K562 (cell line): ENCODE results near the gene FAM186B. TPM values are rescaled to one million over a fixed set of nuclear protein-coding genes. Genes with fewer than 3 reads are reported as not detected.

Experiments
- ATF1 ChIP-seq, 2 experiments: fragments of 450-650 bp in 1 of 2; IDR thresholded peaks; 2 replicates each; pipeline ENCODE4 v1.6.1; 2016; ENCODE audit warnings: missing compliant biosample characterization in 1 of 2, missing genetic modification characterization in 1 of 2
- CBX1 ChIP-seq: sonication (generic); IDR thresholded peaks from 2 replicates; pipeline ENCODE4 v1.6.1; 2016; ENCODE audit warnings: antibody characterized with exemption, low read depth, mild to moderate bottlenecking
- FOXK2 ChIP-seq, 2 experiments: fragments of 450-650 bp; IDR thresholded peaks in 1 of 2; conservative IDR thresholded peaks in 1 of 2; 2 replicates each; pipeline ENCODE4 v1.6.1; 2016; ENCODE audit warnings: low read depth in 2 of 2, mild to moderate bottlenecking in 1 of 2
- KDM2B ChIP-seq: fragments of 250-450 bp; sonication (Bioruptor Pico); IDR thresholded peaks from 2 replicates; pipeline ENCODE4 v1.8.0; 2021; ENCODE audit warnings: mild to moderate bottlenecking, moderate library complexity
- PKNOX1 ChIP-seq: fragments of 450-650 bp; IDR thresholded peaks from 2 replicates; pipeline ENCODE4 v1.6.1; 2016
- POLR3A ChIP-seq: IDR thresholded peaks from 2 replicates; pipeline ENCODE4 v1.6.1; 2011; ENCODE audit warnings: borderline replicate concordance, mild to moderate bottlenecking, moderate library complexity; ENCODE audit not compliant: insufficient read length, insufficient read depth; ENCODE audit errors: extremely low read depth
- PYGO2 ChIP-seq: fragments of 450-650 bp; IDR thresholded peaks from 2 replicates; pipeline ENCODE4 v1.6.1; 2016; ENCODE audit warnings: mild to moderate bottlenecking, missing genetic modification characterization, moderate library complexity, missing compliant biosample characterization
- SFPQ ChIP-seq: fragments of 200-400 bp; formaldehyde crosslinking; IDR thresholded peaks from 2 replicates; pipeline ENCODE4 v1.6.1; 2017; ENCODE audit warnings: mild to moderate bottlenecking, low read depth, low read length, moderate library complexity
- UBTF ChIP-seq, 2 experiments: IDR thresholded peaks; 2 replicates each; pipeline ENCODE4 v1.6.1; 2012; ENCODE audit warnings: improper control_type of control experiment in 2 of 2, low read depth in 2 of 2, low read length in 2 of 2, borderline replicate concordance in 1 of 2
- YBX1 ChIP-seq: fragments of 450-650 bp; IDR thresholded peaks from 2 replicates; pipeline ENCODE4 v1.7.1; 2016; ENCODE audit warnings: mild to moderate bottlenecking
- ZNF609 ChIP-seq: sonication (generic); formaldehyde crosslinking; IDR thresholded peaks from 2 replicates; pipeline ENCODE4 v1.8.1; 2023; ENCODE audit warnings: missing genetic modification reagents, mild to moderate bottlenecking, borderline replicate concordance
- ZNF639 ChIP-seq, 2 experiments: fragments of 200-800 bp in 1 of 2; sonication (Bioruptor generic) in 1 of 2; sonication (generic) in 1 of 2; formaldehyde crosslinking in 1 of 2; IDR thresholded peaks in 1 of 2; conservative IDR thresholded peaks in 1 of 2; 2 replicates each; pipeline versions ENCODE4 v1.5.0 to v1.6.1; 2016 to 2020; ENCODE audit warnings: missing compliant biosample characterization in 1 of 2, missing genetic modification characterization in 1 of 2, missing genetic modification reagents in 1 of 2
- ZNF780A ChIP-seq: fragments of 250-450 bp; sonication (Bioruptor Pico); IDR thresholded peaks from 2 replicates; pipeline ENCODE4 v1.5.0; 2021; ENCODE audit warnings: mild to moderate bottlenecking
- polyA plus RNA-seq, 8 experiments: library from polyadenylated mRNA; depleted of rRNA in 4 of 8; stranded (reverse) in 5 of 8; unstranded in 3 of 8; fragments of >200 nt; fragmentation: Nextera tagmentation in 2 of 8; fragmentation: Illumina TruSeq in 1 of 8; extraction: Ambion mirVana in 2 of 8; extraction: Trizol in 1 of 8; gene quantifications; 2 replicates each; pipeline versions ENCODE4 v1.2.1 to v1.2.3, GENCODE V29; 2011 to 2014; ENCODE audit warnings: inconsistent platforms in 1 of 8, missing spikeins in 1 of 8
- total RNA-seq, 7 experiments: library from RNA; depleted of rRNA in 6 of 7; stranded (reverse); fragments of >200 nt in 6 of 7; fragmentation: Illumina TruSeq in 2 of 7; extraction: Trizol in 2 of 7; gene quantifications; 2 replicates each; pipeline versions ENCODE4 v1.2.1 to v1.2.3, GENCODE V29; 2011 to 2021; ENCODE audit warnings: low replicate concordance in 1 of 7

Gene FAM186B
- total and polyA plus RNA-seq, 9 of the 15 experiments (the other 6 are each of a cell fraction or from before 2014, with no cell fraction given): 0.07 to 0.42 (median 0.15) TPM

- no peak for TF ChIP-seq ZNF609 (CRISPR knock-in tag)
- no peak for TF ChIP-seq CBX1
- no peak for TF ChIP-seq PYGO2
- TF ChIP-seq FOXK2 (conservative IDR thresholded peaks at IDR 0.05 in 1 of 2, IDR thresholded peaks at IDR 0.05 in 1 of 2; ENCODE audit: low read depth in 2 of 2): no peak
- TF ChIP-seq KDM2B (CRISPR knock-in tag): peak; percentile 81; the same call in 1 of the 2 replicates
- TF ChIP-seq ZNF780A (CRISPR knock-in tag): no peak
- TF ChIP-seq SFPQ: no peak
- no peak for TF ChIP-seq ZNF639 (CRISPR knock-in tag; conservative IDR thresholded peaks at IDR 0.05 in 1 of 2, IDR thresholded peaks at IDR 0.05 in 1 of 2)
- TF ChIP-seq PKNOX1: peak; percentile 69; the same call in 1 of the 2 replicates
- no peak for TF ChIP-seq YBX1
- TF ChIP-seq ATF1 (CRISPR knock-in tag; IDR thresholded peaks at IDR 0.05): no peak
- peak; percentile 41; the same call in 1 of the 2 replicates for TF ChIP-seq ATF1 (tag; IDR thresholded peaks at IDR 0.05)
- no peak for TF ChIP-seq UBTF (IDR thresholded peaks at IDR 0.05; ENCODE audit: borderline replicate concordance in 1 of 2, low read depth in 2 of 2, low read length in 2 of 2)
- TF ChIP-seq POLR3A: no peak
Observed at GRCh38 chr12:49622501-49623141, 17.2 kb upstream of the FAM186B start (continued).
